HG03159 (cell line): ENCODE results near the gene DMRT2.

Experiments used
- ATAC-seq: cut with Tn5 transposase; IDR thresholded peaks from one replicate; pipeline ENCODE4 v1.9.1; 2021; ENCODE audit warnings: mild to moderate bottlenecking, moderate library complexity; ENCODE audit not compliant: unreplicated experiment

The DMRT2 gene

GRCh38 chr9:1086517-1086916 is 36.4 kb downstream of the DMRT2 start:
- no peak for ATAC-seq

- ATAC-seq: peak; percentile 75
These were observed 37.1 kb downstream of the DMRT2 start for GRCh38 chr9:1087120-1087881.

GRCh38 chr9:1094749-1095148 is 44.6 kb downstream of the DMRT2 start:
- no peak for ATAC-seq

- no peak for ATAC-seq
These were observed 46.2 kb downstream of the DMRT2 start for GRCh38 chr9:1096155-1096964.

GRCh38 chr9:1098551-1098950 is 48.4 kb downstream of the DMRT2 start:
- no peak for ATAC-seq

- ATAC-seq: no peak
These were observed 50.0 kb downstream of the DMRT2 start for GRCh38 chr9:1100201-1100600.

- no peak for ATAC-seq
These were observed 50.8 kb downstream of the DMRT2 start for GRCh38 chr9:1100945-1101344.

GRCh38 chr9:1101846-1102641 is 51.9 kb downstream of the DMRT2 start:
- no peak for ATAC-seq

- no peak for ATAC-seq
These were observed 52.4 kb downstream of the DMRT2 start for GRCh38 chr9:1102642-1102970.
